Subcutaneous adipose tissue (tissue), 4 donors: ENCODE results near the gene DDN. TPM values are rescaled to one million over a fixed set of nuclear protein-coding genes. Genes with fewer than 3 reads are reported as not detected.

Experiments used
- total RNA-seq, 4 donors: library from RNA; depleted of rRNA; stranded (reverse); fragments of >200 nt; gene quantifications; one replicate each; pipeline ENCODE4 v1.1.0, GENCODE V29; 2016
- TF ChIP-seq, protein P1 (sequence below): fragments of 450-650 bp; IDR thresholded peaks from one replicate; pipeline ENCODE4 v1.5.1; 2016; ENCODE audit warnings: low read depth, mild to moderate bottlenecking, control low read depth, antibody characterized with exemption, moderate library complexity

The DDN gene
- total RNA-seq, 4 donors from 2014 or later = not detected

DNA sequence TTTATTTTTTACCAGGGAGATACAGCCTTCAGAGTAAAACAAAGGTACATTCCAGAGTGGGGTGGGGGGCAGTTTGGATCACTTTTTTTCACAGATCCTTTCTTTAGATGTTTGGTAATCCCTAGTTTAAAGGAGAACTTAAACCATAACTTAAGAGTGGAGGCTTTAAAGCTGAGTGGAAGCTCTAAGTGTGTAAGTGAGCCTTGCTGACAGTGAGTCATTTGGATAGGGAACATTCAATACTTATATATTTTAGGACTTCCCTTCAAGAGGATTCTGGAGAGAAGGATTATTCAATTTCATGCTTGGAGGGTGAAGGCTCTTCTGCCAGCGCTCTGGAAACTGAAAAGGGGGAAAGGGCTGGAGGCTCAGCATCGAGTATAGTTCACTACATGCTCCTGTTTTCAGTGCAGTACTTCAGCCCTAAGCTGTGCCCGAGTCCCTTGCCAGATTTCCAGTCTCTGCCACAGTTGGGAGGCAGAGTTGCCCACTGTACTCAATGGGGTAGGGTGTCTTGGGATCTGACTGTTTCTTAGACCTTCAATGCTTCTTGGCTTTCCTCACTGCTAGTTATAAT is 11.0 kb upstream of the DDN start:
- TF ChIP-seq, protein P1, sequence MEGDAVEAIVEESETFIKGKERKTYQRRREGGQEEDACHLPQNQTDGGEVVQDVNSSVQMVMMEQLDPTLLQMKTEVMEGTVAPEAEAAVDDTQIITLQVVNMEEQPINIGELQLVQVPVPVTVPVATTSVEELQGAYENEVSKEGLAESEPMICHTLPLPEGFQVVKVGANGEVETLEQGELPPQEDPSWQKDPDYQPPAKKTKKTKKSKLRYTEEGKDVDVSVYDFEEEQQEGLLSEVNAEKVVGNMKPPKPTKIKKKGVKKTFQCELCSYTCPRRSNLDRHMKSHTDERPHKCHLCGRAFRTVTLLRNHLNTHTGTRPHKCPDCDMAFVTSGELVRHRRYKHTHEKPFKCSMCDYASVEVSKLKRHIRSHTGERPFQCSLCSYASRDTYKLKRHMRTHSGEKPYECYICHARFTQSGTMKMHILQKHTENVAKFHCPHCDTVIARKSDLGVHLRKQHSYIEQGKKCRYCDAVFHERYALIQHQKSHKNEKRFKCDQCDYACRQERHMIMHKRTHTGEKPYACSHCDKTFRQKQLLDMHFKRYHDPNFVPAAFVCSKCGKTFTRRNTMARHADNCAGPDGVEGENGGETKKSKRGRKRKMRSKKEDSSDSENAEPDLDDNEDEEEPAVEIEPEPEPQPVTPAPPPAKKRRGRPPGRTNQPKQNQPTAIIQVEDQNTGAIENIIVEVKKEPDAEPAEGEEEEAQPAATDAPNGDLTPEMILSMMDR = no peak

GRCh38 chr12:49008943-49009342 is 9.8 kb upstream of the DDN start:
- TF ChIP-seq, protein P1 = no peak

DNA sequence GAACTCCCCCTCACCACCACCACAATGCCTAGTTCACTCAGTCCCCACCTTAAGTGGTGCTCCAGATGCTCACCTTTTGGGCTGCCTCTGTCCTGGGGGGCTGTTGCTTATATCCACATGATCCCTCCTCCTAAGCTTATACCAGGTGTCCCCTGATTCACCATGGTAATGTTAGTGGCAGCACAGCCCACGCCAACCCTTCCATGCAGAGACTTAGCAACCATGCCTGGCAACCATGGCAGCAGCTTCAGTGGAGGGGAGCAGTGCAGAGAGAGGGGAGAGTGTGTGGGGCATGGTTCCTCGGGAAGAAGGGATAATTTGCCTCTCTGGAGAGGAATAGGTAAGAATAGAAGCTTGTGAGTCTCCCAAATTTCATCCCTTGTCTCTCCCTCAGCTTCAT is 1.2 kb upstream of the DDN start:
- TF ChIP-seq, protein P1 = no peak

- TF ChIP-seq, protein P1 = no peak
Observed at GRCh38 chr12:48998497-48999353, 450 bp downstream of the DDN start.

DNA sequence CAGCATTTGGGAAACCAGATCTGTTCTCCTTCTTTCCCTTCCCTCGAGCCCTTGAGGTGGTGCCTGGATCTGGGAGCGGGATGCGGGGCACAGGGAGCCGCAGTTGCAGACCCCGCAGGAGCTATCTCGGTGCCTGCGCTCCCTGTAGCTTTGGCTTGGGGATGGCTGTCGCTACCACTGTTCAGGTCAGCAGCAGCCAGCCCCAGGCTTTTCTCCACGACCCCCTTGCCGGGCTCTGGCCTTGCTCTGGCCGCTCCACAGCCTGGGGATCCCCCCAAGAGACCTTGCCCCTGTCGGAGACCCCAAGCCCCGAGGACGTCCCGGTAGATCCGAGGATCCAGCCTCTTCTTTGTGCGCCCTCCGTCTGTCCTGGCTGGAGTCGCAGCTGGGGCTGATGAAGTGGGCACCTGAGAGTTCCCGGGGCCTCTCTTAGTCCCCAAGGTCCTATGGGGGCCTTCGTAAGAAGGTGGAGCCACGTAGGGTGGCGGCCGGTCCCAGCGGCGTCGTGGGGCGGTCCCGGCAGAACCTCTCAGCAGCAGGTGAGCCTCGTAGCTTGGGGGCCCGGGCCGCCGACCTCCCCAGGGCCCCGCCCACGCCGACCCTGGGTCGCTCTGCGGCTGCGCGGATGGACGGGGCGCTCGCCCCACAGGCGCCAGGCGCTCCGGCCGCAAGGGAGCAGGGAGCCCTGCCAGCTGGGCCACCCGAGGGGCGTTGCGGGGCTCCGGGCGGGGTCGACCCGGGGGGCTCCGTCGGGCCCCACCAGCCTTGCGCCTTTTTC is 1.3 kb downstream of the DDN start:
- TF ChIP-seq, protein P1 = no peak

- TF ChIP-seq, protein P1 = no peak
Observed at GRCh38 chr12:48996794-48997718, 2.1 kb downstream of the DDN start.
